ENCODE measurements around the gene YY1AP1. TPM values are rescaled to one million over a fixed set of nuclear protein-coding genes. Genes with fewer than 3 reads are reported as not detected.

Gene YY1AP1
- total RNA-seq, 1 experiment from 2014 or later: 40.3 TPM

GRCh38 chr1:155645648-155646047 lies 42.9 kb downstream of the YY1AP1 start:
- no peak for DNase-seq (ENCODE audit: low read depth, low spot score)
- H3K27ac ChIP-seq (ENCODE audit: low read depth, low read length): no peak overlapping the region
- no peaks in the 10 kb centered on the region for H4K20me1 ChIP-seq (ENCODE audit: insufficient read depth)
- no peaks in the 10 kb centered on the region for H3K9me2 ChIP-seq (ENCODE audit: insufficient read depth)
- no peaks in the 10 kb centered on the region for H3K79me2 ChIP-seq (ENCODE audit: insufficient read depth, low read length)
- no peaks in the 10 kb centered on the region for H3K27me3 ChIP-seq (ENCODE audit: insufficient read depth, low read length)
- H3K4me3 ChIP-seq (replicated peaks in 1 of 2; ENCODE audit: low read depth in 1 of 2, low read length in 2 of 2): no peak overlapping the region
- no peak overlapping the region for H3K4me2 ChIP-seq (ENCODE audit: low read length)
- no peak for ATAC-seq
- intact Hi-C loops (cut with micrococcal nuclease): no loop called here
- BruUV-seq (replicated peaks): no TSS peak
- ChIA-PET POLR2A (no interaction called here), CTCF (no interaction called here), RAD21 (ENCODE audit: low non-redundant PET in 1 of 2, low total read pairs in 2 of 2, uncharacterized antibody in 2 of 2, unreplicated experiment in 2 of 2) (no interaction called here)
- H3K36me3 ChIP-seq (ENCODE audit: control insufficient read depth in 1 of 2, insufficient read depth in 2 of 2, low read length in 2 of 2): no peaks in the 10 kb centered on the region
- H3K9ac ChIP-seq (ENCODE audit: low read length): no peak overlapping the region
- H2AFZ ChIP-seq (ENCODE audit: low read depth, low read length, poor library complexity, severe bottlenecking): no peak overlapping the region
- TF ChIP-seq POLR2AphosphoS5 (IDR thresholded peaks at IDR 0.05; ENCODE audit: low read depth, low read length) (no peak), SIN3A (IDR thresholded peaks at IDR 0.05; ENCODE audit: low read depth) (no peak), FOSL1 (IDR thresholded peaks at IDR 0.05; ENCODE audit: low read depth) (no peak), JUND (IDR thresholded peaks at IDR 0.05) (no peak), ELF1 (IDR thresholded peaks at IDR 0.05; ENCODE audit: borderline replicate concordance, low read depth) (no peak), ZBTB33 (IDR thresholded peaks at IDR 0.05; ENCODE audit: extremely low read depth, insufficient replicate concordance, low read length) (no peak), REST (IDR thresholded peaks at IDR 0.05; ENCODE audit: low read depth) (no peak), MAX (IDR thresholded peaks at IDR 0.05) (no peak), EZH2 (IDR thresholded peaks at IDR 0.05) (no peak), CEBPB (IDR thresholded peaks at IDR 0.05; ENCODE audit: low read depth) (no peak), CTCF (IDR thresholded peaks at IDR 0.05 in 2 of 3, conservative IDR thresholded peaks at IDR 0.05 in 1 of 3; ENCODE audit: borderline replicate concordance in 1 of 3, insufficient read depth in 1 of 3, low read depth in 2 of 3, low read length in 2 of 3) (no peak), POLR2A (IDR thresholded peaks at IDR 0.05; ENCODE audit: borderline replicate concordance, extremely low read depth, insufficient read depth, insufficient read length) (no peak), CBX3 (IDR thresholded peaks at IDR 0.05; ENCODE audit: low read depth) (no peak), RAD21 (IDR thresholded peaks at IDR 0.05; ENCODE audit: low read depth) (no peak), TCF7L2 (IDR thresholded peaks at IDR 0.05; ENCODE audit: borderline replicate concordance, extremely low read depth, insufficient read depth, insufficient read length) (no peak), EZH2phosphoT487 (IDR thresholded peaks at IDR 0.05; ENCODE audit: borderline replicate concordance) (no peak), EGR1 (IDR thresholded peaks at IDR 0.05; ENCODE audit: low read depth) (no peak), SRF (IDR thresholded peaks at IDR 0.05; ENCODE audit: low read depth) (no peak), ZFX (IDR thresholded peaks at IDR 0.05) (no peak)
- TF ChIP-seq, protein P1, sequence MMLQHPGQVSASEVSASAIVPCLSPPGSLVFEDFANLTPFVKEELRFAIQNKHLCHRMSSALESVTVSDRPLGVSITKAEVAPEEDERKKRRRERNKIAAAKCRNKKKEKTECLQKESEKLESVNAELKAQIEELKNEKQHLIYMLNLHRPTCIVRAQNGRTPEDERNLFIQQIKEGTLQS (IDR thresholded peaks at IDR 0.05): no peak
- peaks cover 8 to 18% of the 10 kb centered on the region in 2 experiments; a peak in 3 of 4 replicates for H3K4me1 ChIP-seq (ENCODE audit: control insufficient read depth in 1 of 2, insufficient read depth in 2 of 2, low read length in 2 of 2)
- H3K9me3 ChIP-seq (ENCODE audit: control insufficient read depth in 1 of 2, insufficient read depth in 1 of 2, low read depth in 1 of 2, low read length in 2 of 2): peaks cover 8 to 18% of the 10 kb centered on the region in 2 experiments; a peak in 2 of 4 replicates
